Lower lobe of right lung (tissue), 2 donors: ENCODE results near the gene SLC39A11. TPM values are rescaled to one million over a fixed set of nuclear protein-coding genes. Genes with fewer than 3 reads are reported as not detected.

ENCODE experiments used
- ATAC-seq, 2 donors: fragments of 200-7000 bp; cut with Tn5 transposase; one replicate each; pipeline ENCODE4 v1.9.1; 2020 to 2022; ENCODE audit warnings: mild to moderate bottlenecking in 2 of 2, moderate library complexity in 2 of 2
- DNase-seq: peaks from one replicate; pipeline ENCODE4 v3.0.0-alpha.2; 2020
- H3K27ac ChIP-seq: fragments of 200-600 bp; one replicate; pipeline ENCODE4 v1.8.0; 2022
- H3K27me3 ChIP-seq: fragments of 200-600 bp; one replicate; pipeline ENCODE4 v1.8.0; 2022; ENCODE audit warnings: low read depth
- H3K36me3 ChIP-seq: fragments of 200-600 bp; one replicate; pipeline ENCODE4 v1.8.0; 2022; ENCODE audit warnings: mild to moderate bottlenecking
- H3K4me1 ChIP-seq: fragments of 200-600 bp; one replicate; pipeline ENCODE4 v1.8.0; 2022
- H3K4me3 ChIP-seq: fragments of 200-600 bp; one replicate; pipeline ENCODE4 v1.8.0; 2022; ENCODE audit warnings: mild to moderate bottlenecking
- H3K9me3 ChIP-seq: fragments of 200-600 bp; one replicate; pipeline ENCODE4 v1.8.0; 2022
- CTCF ChIP-seq: fragments of 200-600 bp; IDR thresholded peaks from one replicate; pipeline ENCODE4 v1.8.0; 2022; ENCODE audit warnings: antibody characterized with exemption, mild to moderate bottlenecking
- intact Hi-C: fragments of 100-400 bp; cut with DNase I; formaldehyde crosslinking; loops from one replicate; pipeline ENCODE4 v1.11.0; 2022
- total RNA-seq: library from RNA; stranded (reverse); fragmentation: NEBNext Ultra II Directional; extraction: Animal tissue kit (Norgen Biotek cat#: 25700); gene quantifications from one replicate; pipeline ENCODE4 v1.2.1, GENCODE V29; 2021
- donor health status: DM: no; HTN: yes; CAD: no; lungs with severe emphysema.

The SLC39A11 gene
- total RNA-seq, 1 donor from 2014 or later: 39.7 TPM

DNA sequence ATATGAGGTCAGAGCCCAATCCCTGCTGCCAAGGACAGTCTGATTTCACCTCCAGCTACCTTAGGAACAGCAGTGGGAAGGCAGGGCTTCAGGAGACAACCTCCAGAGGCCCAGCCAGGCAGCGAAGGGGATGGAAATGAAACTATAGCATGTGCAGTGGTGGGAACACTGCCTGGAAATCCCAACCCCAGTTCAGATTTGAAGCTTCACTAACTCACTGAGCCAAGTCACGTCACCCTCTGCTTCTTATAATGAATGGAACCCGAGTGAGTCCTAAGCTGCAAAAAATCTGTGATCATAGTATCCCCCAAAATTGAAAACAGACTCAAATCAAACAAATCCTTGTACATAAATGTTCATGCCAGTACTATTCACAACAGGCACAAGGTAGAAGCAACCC lies 36.0 kb upstream of the SLC39A11 start:
- intact Hi-C loops: no loop called here
- H3K36me3 ChIP-seq: no peaks in the 10 kb centered on the region
- no peak overlapping the region for H3K4me3 ChIP-seq
- DNase-seq (no peak), ATAC-seq (no peak)
- no peak for TF ChIP-seq CTCF
- H3K27me3 ChIP-seq: no peaks in the 10 kb centered on the region
- no peaks in the 10 kb centered on the region for H3K4me1 ChIP-seq
- H3K9me3 ChIP-seq: no peaks in the 10 kb centered on the region
- H3K27ac ChIP-seq: no peak overlapping the region

- Histone ChIP-seq H3K4me1 (no peaks in the 10 kb centered on the region), H3K36me3 (no peaks in the 10 kb centered on the region), H3K9me3 (no peaks in the 10 kb centered on the region), H3K27me3 (no peaks in the 10 kb centered on the region), H3K27ac (no peak overlapping the region), H3K4me3 (no peak overlapping the region)
- TF ChIP-seq CTCF: no peak
- intact Hi-C loops: no loop called here
- DNase-seq: no peak
- ATAC-seq: no peak
These were observed 34.4 kb upstream of the SLC39A11 start for GRCh38 chr17:73126716-73127473.

DNA sequence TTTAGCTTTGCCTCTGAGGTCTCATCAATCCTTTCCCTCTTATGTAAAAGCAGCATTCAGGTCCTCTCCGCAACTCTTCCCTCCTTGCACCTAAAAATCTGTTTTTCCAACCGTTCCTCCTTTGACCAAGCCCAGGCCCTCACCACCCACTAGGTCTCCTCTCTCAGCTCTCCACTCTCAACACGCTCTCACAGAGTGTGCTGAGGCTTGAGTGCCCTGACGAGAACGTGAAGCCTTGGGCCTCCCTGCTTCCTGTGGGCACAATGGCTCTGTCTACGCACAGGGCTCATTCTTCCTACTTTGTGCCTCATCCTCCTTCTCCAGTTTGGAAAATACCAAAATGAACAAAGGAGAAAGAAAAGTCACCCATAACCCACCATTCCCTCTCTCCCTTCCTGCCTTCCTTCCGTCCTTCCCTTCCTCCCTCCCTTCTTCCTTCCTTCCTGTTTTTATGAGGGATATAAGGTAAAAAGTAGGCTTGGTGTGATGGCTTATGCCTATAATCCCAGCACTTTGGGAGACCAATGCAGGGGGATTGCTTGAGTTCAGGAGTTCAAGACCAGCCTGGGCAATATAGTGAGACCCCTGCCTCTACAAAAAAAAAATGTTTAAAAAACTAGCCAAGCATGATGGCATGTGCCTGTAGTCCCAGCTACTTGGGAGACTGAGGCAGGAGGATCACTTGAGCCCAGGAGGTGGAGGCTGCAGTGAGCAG lies 31.3 kb upstream of the SLC39A11 start:
- H3K36me3 ChIP-seq: no peaks in the 10 kb centered on the region
- no peaks in the 10 kb centered on the region for H3K9me3 ChIP-seq
- H3K27ac ChIP-seq: no peak overlapping the region
- TF ChIP-seq CTCF: no peak
- no peak overlapping the region for H3K4me3 ChIP-seq
- intact Hi-C loops: no loop called here
- DNase-seq (no peak), ATAC-seq (no peak)
- H3K27me3 ChIP-seq: no peaks in the 10 kb centered on the region
- no peaks in the 10 kb centered on the region for H3K4me1 ChIP-seq

DNA sequence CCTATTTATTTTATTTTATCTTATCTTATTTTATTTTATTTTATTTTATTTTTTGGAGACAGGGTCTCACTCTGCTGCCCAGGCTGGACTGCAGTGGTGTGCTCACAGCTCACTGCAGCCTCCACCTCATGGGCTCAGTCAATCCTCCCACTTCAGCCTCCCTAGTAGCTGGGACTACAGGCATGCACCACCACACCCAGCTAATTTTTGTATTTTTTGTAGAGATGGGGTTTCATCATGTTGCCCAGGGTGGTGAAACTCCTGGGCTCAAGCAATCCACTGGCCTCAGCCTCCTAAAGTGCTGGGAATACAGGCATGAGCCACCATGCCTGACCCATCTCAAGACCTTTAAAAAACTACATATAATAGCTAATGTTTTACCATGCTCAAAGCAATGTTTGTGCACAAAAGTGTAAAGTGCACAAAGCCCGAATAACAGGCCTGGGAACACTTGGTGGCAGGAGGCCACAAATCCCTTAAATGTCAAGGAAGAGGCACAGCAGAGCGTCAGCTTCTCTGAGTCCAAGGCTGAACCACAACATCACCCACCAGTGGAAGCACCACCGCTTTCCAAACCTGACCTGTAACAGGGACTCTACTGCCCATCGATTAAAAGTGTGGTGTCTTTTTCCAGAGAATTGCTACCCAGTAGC lies 30.6 kb upstream of the SLC39A11 start:
- no peaks in the 10 kb centered on the region for H3K27me3 ChIP-seq
- H3K27ac ChIP-seq: no peak overlapping the region
- intact Hi-C loops: no loop called here
- no peaks in the 10 kb centered on the region for H3K4me1 ChIP-seq
- H3K36me3 ChIP-seq: no peaks in the 10 kb centered on the region
- H3K4me3 ChIP-seq: no peak overlapping the region
- no peak for ATAC-seq
- TF ChIP-seq CTCF: no peak
- H3K9me3 ChIP-seq: no peaks in the 10 kb centered on the region
- DNase-seq: no peak

DNA sequence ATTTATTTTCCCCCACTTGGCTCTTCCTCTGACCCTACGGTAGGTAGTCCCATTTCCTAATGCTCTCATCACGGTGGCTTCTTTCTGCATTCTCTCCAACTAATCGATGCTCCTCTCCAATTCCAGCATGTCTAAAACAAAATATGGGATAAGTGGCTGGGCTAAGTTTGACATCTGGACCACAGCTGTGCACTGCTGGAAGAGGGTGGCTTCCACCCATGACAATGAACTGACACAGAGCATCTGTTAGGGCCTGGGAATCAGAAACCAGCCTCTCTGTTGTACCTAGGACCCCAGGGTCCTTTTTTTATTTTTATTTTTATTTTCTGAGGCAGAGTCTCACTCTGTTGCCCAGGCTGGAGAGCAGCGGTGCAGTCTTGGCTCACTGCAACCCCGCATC lies 29.0 kb upstream of the SLC39A11 start:
- Histone ChIP-seq H3K27ac (no peak overlapping the region), H3K27me3 (no peaks in the 10 kb centered on the region), H3K9me3 (no peaks in the 10 kb centered on the region), H3K4me1 (no peaks in the 10 kb centered on the region), H3K36me3 (no peaks in the 10 kb centered on the region), H3K4me3 (no peak overlapping the region)
- ATAC-seq (no peak), DNase-seq (no peak)
- intact Hi-C loops: no loop called here
- no peak for TF ChIP-seq CTCF
